IMR-90 (cell line): ENCODE measurements around the gene IGFBPL1. TPM values are rescaled to one million over a fixed set of nuclear protein-coding genes. Genes with fewer than 3 reads are reported as not detected.

ENCODE experiments used
- ATAC-seq: fragments of 200-7000 bp; cut with Tn5 transposase; 2 replicates; pipeline ENCODE4 v1.9.1; 2020; ENCODE audit warnings: low read depth, mild to moderate bottlenecking, moderate library complexity
- BruUV-seq: library from RNA; stranded (reverse); fragments of 400-500 nt; replicated peaks from 2 replicates; lab custom pipeline; 2021; lab: Mats Ljungman, UMichigan
- CTCF ChIA-PET: fragments of 300-600 bp; formaldehyde crosslinking; extraction: SDS; loops from one replicate; lab custom pipeline; 2021; ENCODE audit warnings: antibody characterized with exemption; lab: Yijun Ruan, JAX
- POLR2A ChIA-PET: fragments of 300-600 bp; sonication (Branson Sonifier 250); formaldehyde crosslinking; loops from one replicate; lab custom pipeline; 2022; ENCODE audit warnings: antibody characterized with exemption; ENCODE audit not compliant: unreplicated experiment; lab: Charles Lee
- DNase-seq: peaks from one replicate; pipeline ENCODE4 v3.0.0; 2013
- H2AFZ ChIP-seq: replicated peaks from 2 replicates; pipeline ENCODE3; 2013; ENCODE audit warnings: low read length, mild to moderate bottlenecking; ENCODE audit not compliant: poor library complexity
- H2AK5ac ChIP-seq: 2 replicates; pipeline ENCODE4 v1.6.1; 2013; ENCODE audit warnings: low read depth, low read length, inconsistent platforms
- H2AK9ac ChIP-seq: replicated peaks from 2 replicates; pipeline ENCODE3; 2013; ENCODE audit warnings: mild to moderate bottlenecking, low read depth, low read length, moderate library complexity; ENCODE audit not compliant: poor library complexity
- H2BK120ac ChIP-seq: 2 replicates; pipeline ENCODE4 v1.6.1; 2013; ENCODE audit warnings: low read depth, low read length, inconsistent platforms
- H2BK15ac ChIP-seq: 3 replicates; pipeline ENCODE4 v1.6.1; 2013; ENCODE audit warnings: low read depth, low read length, inconsistent platforms
- H2BK20ac ChIP-seq: 2 replicates; pipeline ENCODE4 v1.6.1; 2013; ENCODE audit warnings: low read depth, mild to moderate bottlenecking, inconsistent platforms, low read length, moderate library complexity
- H2BK5ac ChIP-seq: 2 replicates; pipeline ENCODE4 v1.6.1; 2013; ENCODE audit warnings: mild to moderate bottlenecking, low read depth, low read length, inconsistent platforms; ENCODE audit not compliant: poor library complexity, severe bottlenecking
- H3K14ac ChIP-seq: replicated peaks from 2 replicates; pipeline ENCODE4 v1.6.1; 2013; ENCODE audit warnings: low read depth, low read length, inconsistent platforms
- H3K18ac ChIP-seq: 2 replicates; pipeline ENCODE4 v1.6.1; 2013; ENCODE audit warnings: low read depth, low read length, control low read depth
- H3K23ac ChIP-seq: 2 replicates; pipeline ENCODE4 v1.6.1; 2013; ENCODE audit warnings: low read depth, low read length, inconsistent platforms
- H3K27ac ChIP-seq: 2 replicates; pipeline ENCODE4 v1.5.1; 2013; ENCODE audit warnings: mild to moderate bottlenecking, control low read depth, low read length; ENCODE audit not compliant: insufficient read depth
- H3K27me3 ChIP-seq: 2 replicates; pipeline ENCODE4 v1.6.1; 2013; ENCODE audit warnings: low read length; ENCODE audit not compliant: control insufficient read depth, insufficient read depth
- H3K36me3 ChIP-seq: 2 replicates; pipeline ENCODE4 v1.6.1; 2013; ENCODE audit warnings: low read length, mixed read lengths; ENCODE audit not compliant: control insufficient read depth, insufficient read depth
- H3K4ac ChIP-seq: 2 replicates; pipeline ENCODE4 v1.6.1; 2013; ENCODE audit warnings: low read depth, low read length, inconsistent platforms
- H3K4me1 ChIP-seq: 2 replicates; pipeline ENCODE4 v1.6.1; 2013; ENCODE audit warnings: low read length, mixed read lengths; ENCODE audit not compliant: control insufficient read depth, insufficient read depth
- H3K4me2 ChIP-seq: 2 replicates; pipeline ENCODE4 v1.6.1; 2013; ENCODE audit warnings: low read depth, mild to moderate bottlenecking, control low read depth, low read length, moderate library complexity
- H3K4me3 ChIP-seq: 2 replicates; pipeline ENCODE4 v1.5.1; 2013; ENCODE audit warnings: low read depth, mild to moderate bottlenecking, control low read depth, low read length, moderate library complexity; ENCODE audit not compliant: insufficient read depth
- H3K56ac ChIP-seq: 2 replicates; pipeline ENCODE4 v1.6.1; 2013; ENCODE audit warnings: low read length, inconsistent platforms; ENCODE audit not compliant: insufficient read depth; ENCODE audit errors: extremely low read depth
- H3K79me1 ChIP-seq, 2 experiments: 2 replicates each; pipeline ENCODE4 v1.6.1; 2013; ENCODE audit warnings: low read length in 2 of 2, inconsistent platforms in 1 of 2, low read depth in 1 of 2
- H3K9ac ChIP-seq: 2 replicates; pipeline ENCODE4 v1.6.1; 2013; ENCODE audit warnings: low read depth, low read length, control low read depth
- H3K9me1 ChIP-seq: 2 replicates; pipeline ENCODE4 v1.6.1; 2013; ENCODE audit warnings: low read length, inconsistent platforms; ENCODE audit not compliant: insufficient read depth
- H3K9me3 ChIP-seq: 2 replicates; pipeline ENCODE4 v1.6.1; 2013; ENCODE audit warnings: low read length; ENCODE audit not compliant: control insufficient read depth, insufficient read depth
- H4K20me1 ChIP-seq: 2 replicates; pipeline ENCODE4 v1.6.1; 2013; ENCODE audit warnings: low read length, inconsistent platforms; ENCODE audit not compliant: insufficient read depth
- H4K5ac ChIP-seq: 2 replicates; pipeline ENCODE4 v1.6.1; 2013; ENCODE audit warnings: mild to moderate bottlenecking, low read depth, low read length, control low read depth
- H4K8ac ChIP-seq, 2 experiments: 2 replicates each; pipeline ENCODE4 v1.6.1; 2013; ENCODE audit warnings: low read depth in 2 of 2, low read length in 2 of 2, control low read depth in 1 of 2, inconsistent platforms in 1 of 2
- H4K91ac ChIP-seq: 2 replicates; pipeline ENCODE4 v1.6.1; 2013; ENCODE audit warnings: low read depth, low read length, inconsistent platforms; ENCODE audit not compliant: insufficient read depth
- BHLHE40 ChIP-seq: fragments of 150-350 bp; IDR thresholded peaks from 2 replicates; pipeline ENCODE4 v1.6.1; 2016; ENCODE audit warnings: mild to moderate bottlenecking, low read depth, low read length
- CEBPB ChIP-seq: IDR thresholded peaks from 2 replicates; pipeline ENCODE4 v1.6.1; 2012; ENCODE audit warnings: low read depth, low read length, improper control_type of control experiment
- CHD1 ChIP-seq: IDR thresholded peaks from 2 replicates; pipeline ENCODE4 v1.6.1; 2012; ENCODE audit warnings: low read depth, low read length, improper control_type of control experiment
- FOS ChIP-seq: fragments of 150-350 bp; IDR thresholded peaks from 2 replicates; pipeline ENCODE4 v1.6.1; 2016; ENCODE audit warnings: low read depth, low read length
- MAFK ChIP-seq: IDR thresholded peaks from 2 replicates; pipeline ENCODE4 v1.6.1; 2012; ENCODE audit warnings: low read depth, low read length, improper control_type of control experiment
- MAZ ChIP-seq: IDR thresholded peaks from 2 replicates; pipeline ENCODE4 v1.6.1; 2012; ENCODE audit warnings: low read depth, mild to moderate bottlenecking, low read length, improper control_type of control experiment, moderate library complexity, borderline replicate concordance
- MXI1 ChIP-seq: IDR thresholded peaks from 2 replicates; pipeline ENCODE4 v1.6.1; 2012; ENCODE audit warnings: low read depth, mild to moderate bottlenecking, low read length, moderate library complexity, borderline replicate concordance
- NFE2L2 ChIP-seq: fragments of 150-350 bp; IDR thresholded peaks from 2 replicates; pipeline ENCODE4 v1.6.1; 2016; ENCODE audit warnings: low read depth, mild to moderate bottlenecking, low read length
- POLR2A ChIP-seq: IDR thresholded peaks from 2 replicates; pipeline ENCODE4 v1.6.1; 2012; ENCODE audit warnings: mild to moderate bottlenecking, low read depth, low read length
- RAD21 ChIP-seq: IDR thresholded peaks from 2 replicates; pipeline ENCODE4 v1.6.1; 2012; ENCODE audit warnings: low read length, improper control_type of control experiment
- RCOR1 ChIP-seq: IDR thresholded peaks from 2 replicates; pipeline ENCODE4 v1.6.1; 2012; ENCODE audit warnings: mild to moderate bottlenecking, low read length, improper control_type of control experiment; ENCODE audit not compliant: insufficient replicate concordance
- RFX5 ChIP-seq: IDR thresholded peaks from 2 replicates; pipeline ENCODE4 v1.8.0; 2012; ENCODE audit warnings: low read depth, mild to moderate bottlenecking, low read length, moderate library complexity
- SMC3 ChIP-seq: fragments of 150-350 bp; IDR thresholded peaks from 2 replicates; pipeline ENCODE4 v1.6.1; 2016; ENCODE audit warnings: low read depth, mild to moderate bottlenecking, antibody characterized with exemption, low read length, moderate library complexity
- whole genome bisulfite sequencing, 2 experiments: methylation state at CpG; one replicate each; pipeline versions ENCODE4 v1.1.5 to v1.1.7; 2013; ENCODE audit warnings: missing lambda C conversion rate in 2 of 2; ENCODE audit not compliant: insufficient read length in 1 of 2; ENCODE audit errors: extremely low coverage in 2 of 2; 5-methylcytosine and 5-hydroxymethylcytosine counted together
- dilution Hi-C: fragments of 300-500 bp; cut with HindIII; formaldehyde crosslinking; loops from one replicate; pipeline ENCODE4 v1.14.3; 2018; ENCODE audit warnings: low sequenced_read_pairs; ENCODE audit not compliant: unreplicated experiment
- in situ Hi-C: fragments of 300-500 bp; cut with MboI; formaldehyde crosslinking; loops from 3 replicates; pipeline ENCODE4 v1.14.3; 2019; ENCODE audit warnings: low sequenced_read_pairs, inconsistent platforms, mixed read lengths
- intact Hi-C: fragments of 100-400 bp; cut with micrococcal nuclease; formaldehyde crosslinking; loops from 2 replicates; pipeline ENCODE4 v1.10.0; 2022
- polyA plus RNA-seq, 3 experiments: library from polyadenylated mRNA; depleted of rRNA; stranded (reverse); fragments of >200 nt; gene quantifications; 2 replicates each; pipeline ENCODE4 v1.2.3, GENCODE V29; 2012; ENCODE audit warnings: low replicate concordance in 1 of 3
- total RNA-seq: library from RNA; depleted of rRNA; stranded (reverse); fragments of >200 nt; gene quantifications from 2 replicates; pipeline ENCODE4 v1.2.3, GENCODE V29; 2012
- TF ChIP-seq, protein P1 (sequence below): fragments of 150-350 bp; IDR thresholded peaks from 2 replicates; pipeline ENCODE4 v1.6.1; 2017; ENCODE audit warnings: mild to moderate bottlenecking, antibody characterized with exemption, low read length, low read depth
- TF ChIP-seq, protein P2 (sequence below): fragments of 150-350 bp; IDR thresholded peaks from 2 replicates; pipeline ENCODE4 v1.6.1; 2016; ENCODE audit warnings: low read depth, mild to moderate bottlenecking, low read length, moderate library complexity, borderline replicate concordance
- TF ChIP-seq, protein P3 (sequence below): conservative IDR thresholded peaks from 2 replicates; pipeline ENCODE4 v1.5.1; 2012; ENCODE audit warnings: mild to moderate bottlenecking, low read depth, low read length, improper control_type of control experiment

The IGFBPL1 gene
- total and polyA plus RNA-seq, 2 of the 4 experiments (the other 2 are of a cell fraction), result not detected

DNA sequence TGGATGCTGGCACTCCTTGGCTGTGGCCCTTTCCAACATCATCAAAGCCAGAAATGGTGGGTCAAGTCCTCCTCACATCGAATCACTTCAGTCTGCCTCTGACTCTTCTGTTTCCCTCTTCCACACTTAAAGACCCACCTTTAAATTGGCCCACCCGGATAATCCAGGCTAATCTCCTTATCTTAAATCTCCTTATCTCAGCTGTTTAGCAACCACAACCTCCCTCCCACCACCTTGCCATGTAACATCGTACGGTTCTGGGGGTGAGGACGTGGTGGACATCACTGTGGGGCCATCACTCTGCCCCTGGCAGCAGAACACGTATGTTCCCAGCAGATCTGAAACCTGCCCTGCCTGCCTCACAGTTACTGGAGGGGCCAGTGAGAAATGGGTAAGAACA lies 11.5 kb downstream of the IGFBPL1 start:
- peaks cover 70% of the 10 kb centered on the region for H3K27me3 ChIP-seq
- CTCF ChIA-PET, result no interaction called here
- BruUV-seq, result no TSS peak

More for the DNA sequence above, 11.5 kb downstream of the IGFBPL1 start:
- no peaks in the 10 kb centered on the region for H3K36me3 ChIP-seq
- no peak overlapping the region for H2BK15ac ChIP-seq
- H4K20me1 ChIP-seq, result no peaks in the 10 kb centered on the region
- no peak overlapping the region for H2AFZ ChIP-seq
- H3K23ac ChIP-seq, result no peak overlapping the region
- no peak overlapping the region for H2BK5ac ChIP-seq
- 71% methylated on average over 4 of the region's 6 CpGs; no CpG with 5 or more reads in 1 of the 2 experiments for WGBS, 2 experiments
- H3K56ac ChIP-seq, result no peak overlapping the region
- no peak overlapping the region for H3K27ac ChIP-seq
- H2AK9ac ChIP-seq, result no peak overlapping the region
- H3K4me3 ChIP-seq, result no peak overlapping the region
- H3K9ac ChIP-seq, result no peak overlapping the region
- no peak overlapping the region for H3K4ac ChIP-seq
- H3K14ac ChIP-seq, result no peak overlapping the region
- no peaks in the 10 kb centered on the region for H3K9me3 ChIP-seq
- H2AK5ac ChIP-seq, result no peak overlapping the region
- no peak for DNase-seq
- H2BK20ac ChIP-seq, result no peak overlapping the region
- no peak overlapping the region for H3K4me2 ChIP-seq
- dilution Hi-C loops, result no loop called here
- no peaks in the 10 kb centered on the region for H3K79me1 ChIP-seq
- POLR2A ChIA-PET, result no interaction called here
- no peaks in the 10 kb centered on the region for H3K9me1 ChIP-seq
- intact Hi-C loops, result no loop called here
- no peak overlapping the region for H4K5ac ChIP-seq
- H3K4me1 ChIP-seq, result no peaks in the 10 kb centered on the region
- no peak overlapping the region for H3K18ac ChIP-seq
- no peak overlapping the region for H4K8ac ChIP-seq
- no peak overlapping the region for H4K91ac ChIP-seq
- in situ Hi-C loops, result no loop called here
- no peak overlapping the region for H2BK120ac ChIP-seq
- TF ChIP-seq FOS (no peak), MXI1 (no peak), CEBPB (no peak), BHLHE40 (no peak), CHD1 (no peak), POLR2A (no peak), MAZ (no peak), NFE2L2 (no peak), RFX5 (no peak), SMC3 (no peak), RAD21 (no peak), MAFK (no peak), RCOR1 (no peak)
- TF ChIP-seq, protein P1, sequence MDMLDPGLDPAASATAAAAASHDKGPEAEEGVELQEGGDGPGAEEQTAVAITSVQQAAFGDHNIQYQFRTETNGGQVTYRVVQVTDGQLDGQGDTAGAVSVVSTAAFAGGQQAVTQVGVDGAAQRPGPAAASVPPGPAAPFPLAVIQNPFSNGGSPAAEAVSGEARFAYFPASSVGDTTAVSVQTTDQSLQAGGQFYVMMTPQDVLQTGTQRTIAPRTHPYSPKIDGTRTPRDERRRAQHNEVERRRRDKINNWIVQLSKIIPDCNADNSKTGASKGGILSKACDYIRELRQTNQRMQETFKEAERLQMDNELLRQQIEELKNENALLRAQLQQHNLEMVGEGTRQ, result no peak
- TF ChIP-seq, protein P2, sequence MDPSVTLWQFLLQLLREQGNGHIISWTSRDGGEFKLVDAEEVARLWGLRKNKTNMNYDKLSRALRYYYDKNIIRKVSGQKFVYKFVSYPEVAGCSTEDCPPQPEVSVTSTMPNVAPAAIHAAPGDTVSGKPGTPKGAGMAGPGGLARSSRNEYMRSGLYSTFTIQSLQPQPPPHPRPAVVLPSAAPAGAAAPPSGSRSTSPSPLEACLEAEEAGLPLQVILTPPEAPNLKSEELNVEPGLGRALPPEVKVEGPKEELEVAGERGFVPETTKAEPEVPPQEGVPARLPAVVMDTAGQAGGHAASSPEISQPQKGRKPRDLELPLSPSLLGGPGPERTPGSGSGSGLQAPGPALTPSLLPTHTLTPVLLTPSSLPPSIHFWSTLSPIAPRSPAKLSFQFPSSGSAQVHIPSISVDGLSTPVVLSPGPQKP, result no peak
- TF ChIP-seq, protein P3, sequence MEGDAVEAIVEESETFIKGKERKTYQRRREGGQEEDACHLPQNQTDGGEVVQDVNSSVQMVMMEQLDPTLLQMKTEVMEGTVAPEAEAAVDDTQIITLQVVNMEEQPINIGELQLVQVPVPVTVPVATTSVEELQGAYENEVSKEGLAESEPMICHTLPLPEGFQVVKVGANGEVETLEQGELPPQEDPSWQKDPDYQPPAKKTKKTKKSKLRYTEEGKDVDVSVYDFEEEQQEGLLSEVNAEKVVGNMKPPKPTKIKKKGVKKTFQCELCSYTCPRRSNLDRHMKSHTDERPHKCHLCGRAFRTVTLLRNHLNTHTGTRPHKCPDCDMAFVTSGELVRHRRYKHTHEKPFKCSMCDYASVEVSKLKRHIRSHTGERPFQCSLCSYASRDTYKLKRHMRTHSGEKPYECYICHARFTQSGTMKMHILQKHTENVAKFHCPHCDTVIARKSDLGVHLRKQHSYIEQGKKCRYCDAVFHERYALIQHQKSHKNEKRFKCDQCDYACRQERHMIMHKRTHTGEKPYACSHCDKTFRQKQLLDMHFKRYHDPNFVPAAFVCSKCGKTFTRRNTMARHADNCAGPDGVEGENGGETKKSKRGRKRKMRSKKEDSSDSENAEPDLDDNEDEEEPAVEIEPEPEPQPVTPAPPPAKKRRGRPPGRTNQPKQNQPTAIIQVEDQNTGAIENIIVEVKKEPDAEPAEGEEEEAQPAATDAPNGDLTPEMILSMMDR, result no peak
- no peak for ATAC-seq
